Activated B cell treated with CpG ODN at 0.5 μM for 24 hours (primary cell): Measurements from ENCODE around the gene ZNF154. TPM values are rescaled to one million over a fixed set of nuclear protein-coding genes. Genes with fewer than 3 reads are reported as not detected.

Experiments
- ATAC-seq: fragments of 200-7000 bp; cut with Tn5 transposase; one replicate; pipeline ENCODE4 v1.10.0; 2021; ENCODE audit warnings: low read depth, mild to moderate bottlenecking, moderate library complexity
- CTCF ChIA-PET: fragments of 350-600 bp; sonication (Branson Sonifier 250); formaldehyde crosslinking; loops from one replicate; lab custom pipeline; 2021; ENCODE audit warnings: antibody characterized with exemption; lab: Charles Lee
- POLR2A ChIA-PET: fragments of 350-600 bp; sonication (Branson Sonifier 250); formaldehyde crosslinking; loops from one replicate; lab custom pipeline; 2021; ENCODE audit warnings: antibody characterized with exemption; lab: Charles Lee
- DNase-seq: peaks from one replicate; pipeline ENCODE4 v3.0.0; 2022
- H3K27ac Mint-ChIP-seq: one replicate; pipeline ENCODE4 v1.8.0; 2020; ENCODE audit warnings: mixed read lengths
- H3K27me3 Mint-ChIP-seq: one replicate; pipeline ENCODE4 v1.8.0; 2021; ENCODE audit warnings: mixed read lengths
- H3K36me3 Mint-ChIP-seq: one replicate; pipeline ENCODE4 v1.8.0; 2021; ENCODE audit warnings: low read depth, mixed read lengths
- H3K4me1 Mint-ChIP-seq: one replicate; pipeline ENCODE4 v1.8.0; 2021; ENCODE audit warnings: mixed read lengths
- H3K4me3 Mint-ChIP-seq: one replicate; pipeline ENCODE4 v1.8.0; 2020; ENCODE audit warnings: mild to moderate bottlenecking, mixed read lengths
- H3K9me3 Mint-ChIP-seq: one replicate; pipeline ENCODE4 v1.8.0; 2020; ENCODE audit warnings: mixed read lengths
- intact Hi-C: fragments of 100-400 bp; cut with micrococcal nuclease; formaldehyde crosslinking; loops from one replicate; pipeline ENCODE4 v1.15.1; 2024
- total RNA-seq: library from RNA; stranded (reverse); gene quantifications from 2 replicates; pipeline ENCODE4 v1.2.3, GENCODE V29; 2022
- TF ChIP-seq, protein P1 (sequence below): fragments of 200-600 bp; IDR thresholded peaks from one replicate; pipeline ENCODE4 v1.8.0; 2022; ENCODE audit warnings: antibody characterized with exemption, mild to moderate bottlenecking

The ZNF154 gene
- total RNA-seq, 1 donor from 2014 or later = 27.9 TPM

DNA sequence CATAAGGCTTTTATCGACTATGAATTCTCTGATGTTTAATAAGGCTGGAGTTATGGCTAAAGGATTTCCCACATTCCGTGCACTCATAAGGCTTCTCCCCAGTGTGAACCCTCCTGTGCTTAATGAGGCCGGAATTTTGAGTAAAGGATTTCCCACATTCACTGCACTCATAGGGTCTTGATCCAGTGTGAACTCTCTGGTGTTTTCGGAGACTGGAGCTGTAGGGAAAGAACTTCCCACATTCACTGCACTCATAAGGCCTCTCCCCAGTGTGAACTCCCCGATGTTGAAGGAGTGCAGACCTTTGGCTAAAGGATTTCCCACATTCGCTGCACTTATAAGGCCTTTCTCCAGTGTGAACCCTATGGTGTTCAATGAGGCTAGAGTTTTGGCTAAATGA, 7.4 kb downstream of the ZNF154 start:
- ATAC-seq (no peak), DNase-seq (no peak)
- Mint-ChIP-seq H3K27ac (no peak overlapping the region), H3K9me3 (peaks cover 25% of the 10 kb centered on the region), H3K4me3 (no peak overlapping the region), H3K27me3 (no peaks in the 10 kb centered on the region), H3K4me1 (peaks cover 23% of the 10 kb centered on the region), H3K36me3 (peaks cover 86% of the 10 kb centered on the region)
- intact Hi-C loops = no loop called here
- TF ChIP-seq, protein P1, sequence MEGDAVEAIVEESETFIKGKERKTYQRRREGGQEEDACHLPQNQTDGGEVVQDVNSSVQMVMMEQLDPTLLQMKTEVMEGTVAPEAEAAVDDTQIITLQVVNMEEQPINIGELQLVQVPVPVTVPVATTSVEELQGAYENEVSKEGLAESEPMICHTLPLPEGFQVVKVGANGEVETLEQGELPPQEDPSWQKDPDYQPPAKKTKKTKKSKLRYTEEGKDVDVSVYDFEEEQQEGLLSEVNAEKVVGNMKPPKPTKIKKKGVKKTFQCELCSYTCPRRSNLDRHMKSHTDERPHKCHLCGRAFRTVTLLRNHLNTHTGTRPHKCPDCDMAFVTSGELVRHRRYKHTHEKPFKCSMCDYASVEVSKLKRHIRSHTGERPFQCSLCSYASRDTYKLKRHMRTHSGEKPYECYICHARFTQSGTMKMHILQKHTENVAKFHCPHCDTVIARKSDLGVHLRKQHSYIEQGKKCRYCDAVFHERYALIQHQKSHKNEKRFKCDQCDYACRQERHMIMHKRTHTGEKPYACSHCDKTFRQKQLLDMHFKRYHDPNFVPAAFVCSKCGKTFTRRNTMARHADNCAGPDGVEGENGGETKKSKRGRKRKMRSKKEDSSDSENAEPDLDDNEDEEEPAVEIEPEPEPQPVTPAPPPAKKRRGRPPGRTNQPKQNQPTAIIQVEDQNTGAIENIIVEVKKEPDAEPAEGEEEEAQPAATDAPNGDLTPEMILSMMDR = no peak
- POLR2A ChIA-PET = interaction anchor here (0.6 kb wide), 1 partner anchor 26 kb away, joined by 9 read pairs; the partner anchor contains the start of gene ZNF671
- CTCF ChIA-PET = no interaction called here

DNA sequence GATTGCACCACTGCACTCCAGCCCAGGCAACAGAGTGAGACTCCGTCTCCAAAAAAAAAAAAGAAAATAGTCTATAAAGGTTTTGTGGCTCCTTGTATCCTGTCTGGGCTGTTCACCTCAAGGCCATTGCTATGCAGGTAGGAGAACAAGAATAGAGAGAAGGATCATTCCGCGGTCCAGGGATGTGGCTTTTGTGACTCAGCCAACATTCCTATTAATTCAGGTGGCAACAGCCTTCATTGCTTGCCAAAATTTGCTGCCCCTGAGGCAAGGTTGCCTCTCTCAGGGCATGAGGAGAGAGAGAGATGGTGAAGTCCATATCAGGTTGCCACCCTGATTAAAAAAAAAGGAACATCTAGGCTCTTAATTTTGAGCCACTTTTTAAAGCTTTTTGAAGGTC, 19.3 kb downstream of the ZNF154 start:
- Mint-ChIP-seq H3K4me1 (peaks cover 8% of the 10 kb centered on the region), H3K27me3 (no peaks in the 10 kb centered on the region), H3K9me3 (peaks cover 39% of the 10 kb centered on the region), H3K27ac (no peak overlapping the region), H3K4me3 (no peak overlapping the region), H3K36me3 (peaks cover 73% of the 10 kb centered on the region)
- DNase-seq = no peak
- ChIA-PET CTCF (no interaction called here), POLR2A (interaction anchor here (1.0 kb wide), 1 partner anchor 8 kb away, joined by 4 read pairs; the partner anchor contains the start of gene ZNF551)
- no peak for ATAC-seq
- TF ChIP-seq, protein P1 = no peak
- intact Hi-C loops = no loop called here

DNA sequence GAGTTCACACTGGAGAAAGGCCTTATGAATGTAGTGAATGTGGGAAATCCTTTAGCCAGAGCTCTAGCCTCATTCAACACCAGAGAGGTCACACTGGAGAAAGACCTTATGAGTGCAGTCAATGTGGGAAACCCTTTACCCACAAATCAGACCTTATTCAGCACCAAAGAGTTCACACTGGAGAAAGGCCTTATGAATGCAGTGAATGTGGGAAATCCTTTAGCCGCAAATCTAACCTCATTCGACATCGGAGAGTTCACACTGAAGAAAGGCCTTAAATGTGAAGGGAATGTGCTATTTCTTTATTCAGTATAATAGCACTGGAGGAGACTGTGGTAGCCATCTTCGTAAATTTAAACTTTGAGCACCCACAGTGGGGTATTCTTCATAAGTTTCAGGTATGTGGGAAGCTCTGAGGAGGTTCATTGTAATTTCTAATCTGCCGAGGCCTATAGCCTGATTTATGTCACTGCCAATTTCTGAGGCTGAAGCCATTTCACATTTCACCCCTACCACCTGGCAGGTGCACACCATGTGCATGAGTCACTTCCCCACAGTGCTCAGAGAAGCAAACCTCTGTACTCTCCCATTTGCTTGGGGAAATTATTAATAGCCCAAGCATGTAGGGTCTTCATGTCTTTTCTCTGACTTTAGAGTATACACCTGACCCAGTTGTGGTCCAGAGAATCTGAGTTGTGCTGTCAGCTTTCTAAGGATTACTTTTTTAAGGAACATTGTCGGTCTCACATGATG, 20.8 kb downstream of the ZNF154 start:
- ChIA-PET POLR2A (no interaction called here), CTCF (no interaction called here)
- H3K4me1 Mint-ChIP-seq = peaks cover 19% of the 10 kb centered on the region
- ATAC-seq (no peak), DNase-seq (no peak)
- H3K27me3 Mint-ChIP-seq = no peaks in the 10 kb centered on the region
- no peak overlapping the region for H3K4me3 Mint-ChIP-seq
- TF ChIP-seq, protein P1 = no peak
- no peak overlapping the region for H3K27ac Mint-ChIP-seq
- peaks cover 78% of the 10 kb centered on the region for H3K36me3 Mint-ChIP-seq
- intact Hi-C loops = no loop called here
- peaks cover 50% of the 10 kb centered on the region for H3K9me3 Mint-ChIP-seq

DNA sequence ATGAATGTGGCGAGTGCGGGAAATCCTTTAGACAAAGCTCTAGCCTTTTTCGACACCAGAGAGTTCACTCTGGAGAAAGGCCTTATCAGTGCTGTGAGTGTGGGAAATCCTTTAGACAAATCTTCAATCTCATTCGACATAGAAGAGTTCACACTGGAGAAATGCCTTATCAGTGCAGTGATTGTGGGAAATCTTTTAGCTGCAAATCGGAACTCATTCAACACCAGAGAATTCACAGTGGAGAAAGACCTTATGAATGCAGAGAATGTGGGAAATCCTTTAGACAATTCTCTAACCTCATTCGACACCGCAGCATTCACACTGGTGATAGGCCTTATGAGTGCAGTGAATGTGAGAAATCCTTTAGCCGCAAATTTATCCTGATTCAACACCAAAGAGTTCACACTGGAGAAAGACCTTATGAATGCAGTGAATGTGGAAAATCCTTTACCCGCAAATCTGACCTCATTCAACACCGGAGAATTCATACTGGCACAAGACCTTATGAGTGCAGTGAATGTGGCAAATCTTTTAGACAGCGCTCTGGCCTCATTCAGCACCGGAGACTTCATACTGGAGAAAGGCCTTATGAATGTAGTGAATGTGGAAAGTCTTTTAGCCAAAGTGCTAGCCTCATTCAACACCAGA, 21.5 kb downstream of the ZNF154 start:
- POLR2A ChIA-PET = no interaction called here
- ATAC-seq = no peak
- Mint-ChIP-seq H3K27ac (no peak overlapping the region), H3K36me3 (peaks cover 80% of the 10 kb centered on the region), H3K4me1 (peaks cover 26% of the 10 kb centered on the region), H3K27me3 (no peaks in the 10 kb centered on the region), H3K9me3 (peaks cover 50% of the 10 kb centered on the region), H3K4me3 (no peak overlapping the region)
- TF ChIP-seq, protein P1 = no peak
- no peak for DNase-seq
- intact Hi-C loops = no loop called here
- CTCF ChIA-PET = interaction anchor here (0.6 kb wide), 1 partner anchor 24 kb away, joined by 3 read pairs; no protein-coding TSS in a partner anchor

DNA sequence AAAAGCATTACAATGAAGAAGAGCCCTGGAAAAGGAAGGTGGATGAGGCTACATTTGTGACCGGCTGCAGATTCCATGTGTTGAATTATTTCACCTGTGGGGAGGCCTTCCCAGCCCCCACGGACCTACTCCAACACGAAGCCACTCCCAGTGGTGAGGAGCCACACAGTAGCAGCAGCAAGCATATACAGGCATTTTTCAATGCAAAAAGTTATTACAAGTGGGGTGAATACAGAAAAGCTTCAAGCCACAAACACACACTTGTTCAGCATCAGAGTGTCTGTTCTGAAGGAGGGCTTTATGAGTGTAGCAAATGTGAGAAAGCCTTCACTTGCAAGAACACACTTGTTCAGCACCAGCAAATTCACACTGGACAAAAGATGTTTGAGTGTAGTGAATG, 22.3 kb downstream of the ZNF154 start:
- H3K4me3 Mint-ChIP-seq = no peak overlapping the region
- H3K36me3 Mint-ChIP-seq = peaks cover 87% of the 10 kb centered on the region
- no peak overlapping the region for H3K27ac Mint-ChIP-seq
- peaks cover 50% of the 10 kb centered on the region for H3K9me3 Mint-ChIP-seq
- CTCF ChIA-PET = interaction anchor here (0.6 kb wide), 1 partner anchor 24 kb away, joined by 3 read pairs; no protein-coding TSS in a partner anchor
- no peak for ATAC-seq
- intact Hi-C loops = no loop called here
- TF ChIP-seq, protein P1 = no peak
- no peak for DNase-seq
- H3K27me3 Mint-ChIP-seq = no peaks in the 10 kb centered on the region
- H3K4me1 Mint-ChIP-seq = peaks cover 34% of the 10 kb centered on the region
- POLR2A ChIA-PET = no interaction called here
